ENCODE measurements around the gene S100A3.

- TF ChIP-seq NR3C1 (IDR thresholded peaks at IDR 0.05), result no peak
- TF ChIP-seq CTCF (IDR thresholded peaks at IDR 0.05), result no peak
These were observed 18.7 kb upstream of the S100A3 start for GRCh38 chr1:153567621-153568366.

Measured in A549 (cell line).